Peyer's patch (tissue), 4 donors: ENCODE results near the gene MAP3K21.

Experiments used
- CTCF ChIP-seq, 6 experiments: fragments of 450-650 bp in 4 of 6; fragments of 200-600 bp in 2 of 6; sonication (generic) in 1 of 6; IDR thresholded peaks; one replicate each; pipeline ENCODE4 v1.5.1; 2017 to 2019; ENCODE audit warnings: antibody characterized with exemption in 6 of 6, mild to moderate bottlenecking in 3 of 6, moderate library complexity in 1 of 6
- POLR2A ChIP-seq, 2 donors: fragments of 450-650 bp; IDR thresholded peaks; one replicate each; pipeline ENCODE4 v1.5.1; 2017; ENCODE audit warnings: antibody characterized with exemption in 2 of 2, mild to moderate bottlenecking in 2 of 2, moderate library complexity in 2 of 2

GRCh38 chr1:233327651-233328141 lies at the start of gene MAP3K21:
- peak in 1 of 6 experiments; percentile 14 for TF ChIP-seq CTCF (IDR thresholded peaks at IDR 0.05)
- peak; percentile 80 to 82 for TF ChIP-seq POLR2A (IDR thresholded peaks at IDR 0.05)
